HEK293T (cell line): ENCODE data around the gene JPT2.

Experiments used
- CTCF ChIA-PET: fragments of 350-600 bp; formaldehyde crosslinking; extraction: SDS; loops from one replicate; lab custom pipeline; 2021; ENCODE audit warnings: antibody characterized with exemption, inconsistent platforms; lab: Yijun Ruan, JAX
- POLR2A ChIA-PET: fragments of 350-600 bp; formaldehyde crosslinking; extraction: SDS; loops from one replicate; lab custom pipeline; 2020; ENCODE audit warnings: antibody characterized with exemption, inconsistent platforms; lab: Yijun Ruan, JAX
- DNase-seq: peaks from one replicate; pipeline ENCODE4 v3.0.0; 2012; ENCODE audit warnings: mixed read lengths; ENCODE audit errors: extremely low spot score
- ARNT ChIP-seq: fragments of 450-650 bp; IDR thresholded peaks from 2 replicates; pipeline ENCODE4 v1.6.1; 2017; ENCODE audit warnings: mild to moderate bottlenecking
- BHLHE40 ChIP-seq: fragments of 450-650 bp; IDR thresholded peaks from 2 replicates; pipeline ENCODE4 v1.6.1; 2016; ENCODE audit warnings: mild to moderate bottlenecking, moderate library complexity, borderline replicate concordance
- CTBP1 ChIP-seq: fragments of 450-650 bp; IDR thresholded peaks from 2 replicates; pipeline ENCODE4 v1.6.1; 2016; ENCODE audit warnings: borderline replicate concordance
- ELF4 ChIP-seq: fragments of 450-650 bp; IDR thresholded peaks from 2 replicates; pipeline ENCODE4 v1.6.1; 2017; ENCODE audit warnings: antibody characterized with exemption
- FOXA1 ChIP-seq: fragments of 450-650 bp; IDR thresholded peaks from 2 replicates; pipeline ENCODE4 v1.6.1; 2016; ENCODE audit warnings: mild to moderate bottlenecking
- FOXK2 ChIP-seq: fragments of 450-650 bp; IDR thresholded peaks from 2 replicates; pipeline ENCODE4 v1.6.1; 2016; ENCODE audit warnings: mild to moderate bottlenecking
- FOXM1 ChIP-seq: fragments of 450-650 bp; IDR thresholded peaks from 2 replicates; pipeline ENCODE4 v1.6.1; 2017; ENCODE audit warnings: mild to moderate bottlenecking, borderline replicate concordance
- HDGF ChIP-seq: fragments of 450-650 bp; IDR thresholded peaks from 2 replicates; pipeline ENCODE4 v1.6.1; 2017; ENCODE audit warnings: antibody characterized with exemption, borderline replicate concordance
- L3MBTL2 ChIP-seq: fragments of 450-650 bp; conservative IDR thresholded peaks from 2 replicates; pipeline ENCODE4 v1.6.1; 2016; ENCODE audit warnings: mild to moderate bottlenecking
- LEF1 ChIP-seq: fragments of 450-650 bp; IDR thresholded peaks from 2 replicates; pipeline ENCODE4 v1.6.1; 2017; ENCODE audit warnings: mild to moderate bottlenecking, borderline replicate concordance
- NFRKB ChIP-seq: fragments of 450-650 bp; IDR thresholded peaks from 2 replicates; pipeline ENCODE4 v1.6.1; 2016; ENCODE audit warnings: mild to moderate bottlenecking, moderate library complexity
- SP1 ChIP-seq: fragments of 450-650 bp; IDR thresholded peaks from 2 replicates; pipeline ENCODE4 v1.6.1; 2017
- SUZ12 ChIP-seq: fragments of 450-650 bp; IDR thresholded peaks from 2 replicates; pipeline ENCODE4 v1.6.1; 2016; ENCODE audit warnings: mild to moderate bottlenecking
- TARDBP ChIP-seq: fragments of 450-650 bp; IDR thresholded peaks from 2 replicates; pipeline ENCODE4 v1.6.1; 2016
- ZNF384 ChIP-seq: fragments of 450-650 bp; IDR thresholded peaks from 2 replicates; pipeline ENCODE4 v1.6.1; 2016
- TF ChIP-seq, protein P1 (sequence below): fragments of 450-650 bp; IDR thresholded peaks from 2 replicates; pipeline ENCODE4 v1.6.1; 2016

JPT2 gene

DNA sequence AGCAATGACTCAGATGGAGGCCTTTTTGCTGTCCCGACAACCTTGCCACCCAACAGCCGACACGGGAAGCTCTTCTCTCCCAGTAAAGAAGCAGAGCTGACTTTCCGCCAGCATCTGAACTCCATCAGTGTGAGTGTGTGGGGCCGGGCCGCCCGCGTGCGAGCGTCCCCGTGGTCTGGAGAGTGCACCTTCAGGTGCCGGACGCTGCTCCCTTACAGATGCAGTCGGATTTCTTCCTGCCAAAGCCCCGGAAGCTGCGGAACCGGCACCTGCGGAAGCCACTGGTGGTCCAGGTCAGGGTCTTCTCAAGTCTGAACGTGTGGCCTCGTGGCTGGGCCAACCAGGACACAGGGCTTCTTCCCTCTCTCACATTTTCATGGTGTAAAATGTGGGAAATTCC, 15.5 kb upstream of the JPT2 start:
- no peak for DNase-seq
- TF ChIP-seq NFRKB, result no peak
- TF ChIP-seq, protein P1, sequence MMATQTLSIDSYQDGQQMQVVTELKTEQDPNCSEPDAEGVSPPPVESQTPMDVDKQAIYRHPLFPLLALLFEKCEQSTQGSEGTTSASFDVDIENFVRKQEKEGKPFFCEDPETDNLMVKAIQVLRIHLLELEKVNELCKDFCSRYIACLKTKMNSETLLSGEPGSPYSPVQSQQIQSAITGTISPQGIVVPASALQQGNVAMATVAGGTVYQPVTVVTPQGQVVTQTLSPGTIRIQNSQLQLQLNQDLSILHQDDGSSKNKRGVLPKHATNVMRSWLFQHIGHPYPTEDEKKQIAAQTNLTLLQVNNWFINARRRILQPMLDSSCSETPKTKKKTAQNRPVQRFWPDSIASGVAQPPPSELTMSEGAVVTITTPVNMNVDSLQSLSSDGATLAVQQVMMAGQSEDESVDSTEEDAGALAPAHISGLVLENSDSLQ, result no peak
- TF ChIP-seq FOXA1, result no peak
- no peak for TF ChIP-seq L3MBTL2
- TF ChIP-seq LEF1, result no peak
- no peak for TF ChIP-seq ZNF384
- TF ChIP-seq SP1, result no peak
- no peak for TF ChIP-seq ELF4
- no peak for TF ChIP-seq SUZ12
- TF ChIP-seq HDGF, result no peak
- TF ChIP-seq CTBP1, result no peak
- TF ChIP-seq ARNT, result no peak
- no peak for TF ChIP-seq TARDBP
- CTCF ChIA-PET, result no interaction called here
- POLR2A ChIA-PET, result no interaction called here

DNA sequence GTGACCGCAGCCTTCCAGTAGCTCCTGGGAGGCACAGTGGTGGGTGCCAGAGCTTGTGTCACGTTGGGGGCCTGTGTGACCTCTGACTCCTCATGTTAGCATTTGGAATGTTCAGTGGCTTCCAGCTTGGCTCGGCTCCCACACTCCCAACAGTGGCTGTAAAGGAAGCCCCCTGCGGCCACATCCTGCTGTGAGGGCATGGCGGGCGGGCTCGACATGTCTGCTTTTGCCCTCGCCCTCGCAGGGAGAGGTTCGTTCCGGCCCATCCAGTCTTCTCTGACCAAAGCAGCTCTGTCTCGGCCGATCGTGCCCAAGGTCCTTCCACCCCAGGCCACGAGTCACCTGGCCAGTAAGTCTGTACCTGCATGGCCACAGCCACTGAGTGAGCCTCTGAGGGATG, 12.2 kb upstream of the JPT2 start:
- CTCF ChIA-PET, result no interaction called here
- POLR2A ChIA-PET, result interaction anchor here (0.7 kb wide), 1 partner anchor 55 kb away, joined by 3 read pairs; the partner anchor contains the start of gene IFT140
- no peak for DNase-seq

DNA sequence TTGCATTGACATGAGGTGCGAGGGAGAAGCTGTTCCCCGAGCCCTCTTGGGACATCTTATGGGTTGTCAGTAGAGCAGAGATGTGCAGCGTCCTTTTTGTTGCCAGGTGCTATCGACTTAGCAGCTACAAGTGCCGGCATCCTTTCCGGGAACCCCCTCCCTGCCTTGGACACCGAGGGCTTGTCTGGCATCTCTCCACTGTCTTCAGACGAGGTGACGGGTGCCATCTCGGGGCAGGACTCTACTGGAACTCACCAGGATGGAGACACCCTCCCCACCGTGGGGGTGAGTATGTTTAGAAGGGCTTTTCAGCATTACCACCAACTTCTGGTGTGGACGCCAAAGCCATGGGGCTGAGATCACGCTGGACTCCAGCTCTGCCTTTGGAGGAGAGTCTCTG, 11.8 kb upstream of the JPT2 start:
- CTCF ChIA-PET, result no interaction called here
- POLR2A ChIA-PET, result interaction anchor here (0.7 kb wide), 1 partner anchor 55 kb away, joined by 3 read pairs; the partner anchor contains the start of gene IFT140
- no peak for TF ChIP-seq FOXA1
- DNase-seq, result no peak

More for the DNA sequence above, 12.2 kb upstream of the JPT2 start:
- TF ChIP-seq TARDBP, result no peak
- TF ChIP-seq LEF1, result no peak
- no peak for TF ChIP-seq FOXA1
- TF ChIP-seq ELF4, result no peak
- TF ChIP-seq ARNT, result no peak
- TF ChIP-seq, protein P1, result no peak
- TF ChIP-seq CTBP1, result no peak
- TF ChIP-seq NFRKB, result no peak

DNA sequence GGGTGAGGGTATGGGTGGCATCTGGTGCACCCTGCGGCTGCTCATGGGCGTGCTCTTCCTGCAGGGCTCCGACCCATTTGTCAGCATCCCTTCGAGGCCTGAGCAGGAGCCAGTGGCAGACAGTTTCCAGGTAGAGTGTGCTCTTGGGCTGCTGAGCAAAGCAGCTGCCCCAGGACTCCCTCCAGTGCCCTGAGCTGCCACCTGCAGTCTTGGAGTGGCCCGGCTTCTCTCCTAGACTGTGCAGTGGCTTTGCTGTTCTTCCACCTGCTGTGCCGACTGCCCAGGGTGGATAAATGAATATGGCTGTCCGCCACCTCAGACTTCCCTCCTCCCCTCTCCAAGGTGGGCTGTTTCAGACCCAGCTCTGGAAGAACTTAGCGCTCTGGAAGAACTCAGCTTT, 10.8 kb upstream of the JPT2 start:
- ChIA-PET POLR2A (interaction anchor here (1.1 kb wide), 1 partner anchor 10 kb away, joined by 4 read pairs; the partner anchor contains the start of gene JPT2), CTCF (no interaction called here)

DNA sequence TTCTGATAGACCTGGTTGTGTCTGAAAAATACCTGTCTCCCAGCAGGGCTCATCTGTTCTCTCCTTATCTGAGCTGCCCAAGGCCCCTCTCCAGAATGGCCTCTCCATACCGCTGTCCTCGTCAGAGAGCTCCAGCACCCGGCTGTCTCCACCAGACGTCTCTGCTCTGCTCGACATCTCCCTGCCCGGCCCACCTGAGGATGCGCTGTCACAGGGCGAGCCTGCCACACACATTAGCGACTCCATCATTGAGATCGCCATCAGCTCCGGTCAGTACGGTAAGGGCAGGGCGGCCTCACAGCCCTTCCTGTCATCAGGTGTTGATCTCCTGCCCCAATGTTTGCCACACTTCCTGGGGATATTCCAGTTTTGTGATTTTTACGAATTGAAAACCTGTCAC, 10.2 kb upstream of the JPT2 start:
- CTCF ChIA-PET, result no interaction called here
- DNase-seq, result no peak
- POLR2A ChIA-PET, result interaction anchor here (1.1 kb wide), 1 partner anchor 10 kb away, joined by 4 read pairs; the partner anchor contains the start of gene JPT2
- TF ChIP-seq TARDBP (no peak), ARNT (no peak), SUZ12 (no peak), FOXA1 (no peak), NFRKB (no peak), SP1 (no peak), FOXK2 (no peak), LEF1 (no peak), FOXM1 (no peak), CTBP1 (no peak), L3MBTL2 (no peak), ZNF384 (no peak), ELF4 (no peak), HDGF (no peak), BHLHE40 (no peak)
- TF ChIP-seq, protein P1, result no peak

More for the DNA sequence above, 10.8 kb upstream of the JPT2 start:
- TF ChIP-seq, protein P1, result no peak
- TF ChIP-seq ARNT, result no peak
- no peak for TF ChIP-seq BHLHE40
- no peak for TF ChIP-seq TARDBP
- TF ChIP-seq SUZ12, result no peak
- no peak for TF ChIP-seq FOXM1
- no peak for TF ChIP-seq SP1
- no peak for TF ChIP-seq ZNF384
- TF ChIP-seq HDGF, result no peak
- TF ChIP-seq FOXK2, result no peak
- no peak for DNase-seq

DNA sequence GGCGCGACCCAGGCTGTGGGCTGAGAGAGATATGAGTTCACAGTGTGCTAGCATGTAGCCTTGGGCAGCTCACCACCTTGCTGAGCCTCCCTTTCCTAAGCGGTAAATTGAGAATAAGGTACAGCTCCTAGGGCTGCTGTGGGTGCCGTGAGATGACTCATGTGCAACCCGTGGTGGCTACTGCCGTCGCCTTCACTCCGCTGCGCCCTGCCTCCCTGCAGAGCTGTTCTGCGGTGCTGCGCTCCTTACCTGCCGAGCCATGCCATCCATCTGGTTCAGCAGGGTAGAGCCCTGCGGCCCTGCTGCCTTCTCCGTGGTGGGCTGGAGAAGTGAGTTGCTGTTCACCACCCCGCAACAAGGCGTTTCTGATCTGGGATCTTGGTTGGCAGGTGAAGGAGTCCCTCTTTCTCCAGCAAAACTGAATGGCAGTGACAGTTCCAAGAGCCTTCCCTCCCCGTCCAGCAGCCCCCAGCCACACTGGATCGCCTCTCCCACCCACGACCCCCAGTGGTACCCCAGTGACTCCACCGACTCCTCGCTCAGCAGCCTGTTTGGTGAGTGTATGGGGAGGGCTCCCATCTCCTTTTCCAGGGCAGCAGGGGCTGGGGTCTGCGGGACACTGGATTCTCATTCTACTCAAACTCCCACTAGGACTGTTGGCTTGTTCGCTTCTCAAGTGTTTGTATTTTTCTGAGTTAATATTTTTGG, 9.3 kb upstream of the JPT2 start:
- ChIA-PET POLR2A (interaction anchor here (1.1 kb wide), 1 partner anchor 9 kb away, joined by 4 read pairs; the partner anchor contains the start of gene JPT2), CTCF (no interaction called here)
- no peak for TF ChIP-seq ZNF384
- TF ChIP-seq, protein P1, result no peak
- TF ChIP-seq FOXK2, result no peak
- TF ChIP-seq SUZ12, result no peak
- no peak for TF ChIP-seq TARDBP
- TF ChIP-seq FOXM1, result no peak
- TF ChIP-seq CTBP1, result no peak
- no peak for TF ChIP-seq HDGF
- no peak for TF ChIP-seq BHLHE40
- no peak for TF ChIP-seq FOXA1
- no peak for TF ChIP-seq SP1
- TF ChIP-seq LEF1, result no peak
- TF ChIP-seq NFRKB, result no peak
- TF ChIP-seq ARNT, result no peak
- TF ChIP-seq L3MBTL2, result no peak
- TF ChIP-seq ELF4, result no peak
- DNase-seq, result no peak
